SU-DHL-6 (cell line): ENCODE measurements around the gene ZP2.

Source experiments
- H2AFZ ChIP-seq: fragments of 200-600 bp; sonication (generic); 2 replicates; pipeline ENCODE4 v1.6.1; 2014; ENCODE audit warnings: low read depth, mild to moderate bottlenecking, moderate library complexity, mixed read lengths, antibody characterized with exemption, low read length; ENCODE audit not compliant: severe bottlenecking
- H3F3A ChIP-seq: fragments of 200-600 bp; shearing (Covaris generic); 2 replicates; pipeline ENCODE4 v1.6.0; 2016; ENCODE audit warnings: antibody characterized with exemption, mild to moderate bottlenecking; ENCODE audit not compliant: insufficient read depth
- H3K27ac ChIP-seq: fragments of 200-600 bp; sonication (generic); 2 replicates; pipeline ENCODE4 v1.5.1; 2016; ENCODE audit warnings: low read depth, mild to moderate bottlenecking, low read length, moderate library complexity, mixed read lengths
- H3K27me3 ChIP-seq: fragments of 200-600 bp; sonication (generic), shearing (Covaris generic); 2 replicates; pipeline ENCODE4 v1.6.0; 2014; ENCODE audit warnings: mild to moderate bottlenecking, low read length
- H3K36me3 ChIP-seq: fragments of 200-600 bp; sonication (generic); 2 replicates; pipeline ENCODE4 v1.6.1; 2014; ENCODE audit warnings: mild to moderate bottlenecking, low read length, mixed read lengths
- H3K4me2 ChIP-seq: fragments of 300-600, 200-600 bp; shearing (Covaris generic), sonication (generic); 2 replicates; pipeline ENCODE4 v1.6.0; 2014; ENCODE audit warnings: low read length, low read depth, mild to moderate bottlenecking; ENCODE audit not compliant: poor library complexity, severe bottlenecking
- H3K4me3 ChIP-seq: fragments of 200-600 bp; sonication (generic); 2 replicates; pipeline ENCODE4 v1.5.1; 2014; ENCODE audit warnings: antibody characterized with exemption, low read length, mild to moderate bottlenecking, mixed read lengths; ENCODE audit not compliant: insufficient read depth, poor library complexity, severe bottlenecking
- H3K79me2 ChIP-seq: fragments of 200-600 bp; sonication (generic); 2 replicates; pipeline ENCODE4 v1.6.1; 2014; ENCODE audit warnings: mild to moderate bottlenecking, low read length, moderate library complexity; ENCODE audit not compliant: insufficient read depth
- H3K9ac ChIP-seq: fragments of 200-600 bp; sonication (generic); 2 replicates; pipeline ENCODE4 v1.7.0; 2014; ENCODE audit warnings: mild to moderate bottlenecking, low read length
- H3K9me2 ChIP-seq: fragments of 200-600 bp; sonication (generic); replicated peaks from 2 replicates; pipeline ENCODE4 v1.6.1; 2014; ENCODE audit warnings: low read length; ENCODE audit not compliant: insufficient read depth
- H3K9me3 ChIP-seq: fragments of 200-600 bp; sonication (generic); 2 replicates; pipeline ENCODE4 v1.6.1; 2014; ENCODE audit warnings: low read length, mixed read lengths; ENCODE audit not compliant: insufficient read depth
- H4K20me1 ChIP-seq: fragments of 200-600 bp; sonication (generic); 2 replicates; pipeline ENCODE4 v1.6.1; 2014; ENCODE audit warnings: low read depth, mild to moderate bottlenecking, antibody characterized with exemption, low read length, moderate library complexity, mixed read lengths
- CTCF ChIP-seq: fragments of 200-600 bp; sonication (generic); IDR thresholded peaks from one replicate; pipeline ENCODE4 v1.5.1; 2017; ENCODE audit warnings: antibody characterized with exemption, mild to moderate bottlenecking, low read length, moderate library complexity; ENCODE audit not compliant: insufficient read depth, poor library complexity, severe bottlenecking
- EZH2phosphoT487 ChIP-seq: fragments of 200-600 bp; sonication (generic), shearing (Covaris generic); conservative IDR thresholded peaks from 2 replicates; pipeline ENCODE4 v1.6.1; 2018; ENCODE audit warnings: mild to moderate bottlenecking, antibody characterized with exemption, low read length, moderate library complexity, mixed read lengths

ZP2 gene

GRCh38 chr16:21190013-21190412 is 21.4 kb downstream of the ZP2 start:
- no peak for TF ChIP-seq CTCF
- TF ChIP-seq EZH2phosphoT487: no peak
- H3K27ac ChIP-seq: no peak overlapping the region

GRCh38 chr16:21189311-21189710 is 22.1 kb downstream of the ZP2 start:
- no peaks in the 10 kb centered on the region for H3K36me3 ChIP-seq
- H3K9me3 ChIP-seq: no peaks in the 10 kb centered on the region
- no peak overlapping the region for H3K4me2 ChIP-seq
- no peaks in the 10 kb centered on the region for H4K20me1 ChIP-seq
- no peaks in the 10 kb centered on the region for H3K79me2 ChIP-seq
- no peak overlapping the region for H2AFZ ChIP-seq
- no peak overlapping the region for H3K9ac ChIP-seq
- H3K4me3 ChIP-seq: no peak overlapping the region
- no peaks in the 10 kb centered on the region for H3K9me2 ChIP-seq
- no peaks in the 10 kb centered on the region for H3K27me3 ChIP-seq
- H3F3A ChIP-seq: no peaks in the 10 kb centered on the region
- H3K27ac ChIP-seq: no peak overlapping the region
- TF ChIP-seq CTCF (no peak), EZH2phosphoT487 (no peak)

More at GRCh38 chr16:21190013-21190412, 21.4 kb downstream of the ZP2 start:
- Histone ChIP-seq H3F3A (no peaks in the 10 kb centered on the region), H3K4me3 (no peak overlapping the region), H3K9ac (no peak overlapping the region), H3K9me3 (no peaks in the 10 kb centered on the region), H3K27me3 (no peaks in the 10 kb centered on the region), H2AFZ (no peak overlapping the region), H4K20me1 (no peaks in the 10 kb centered on the region), H3K79me2 (no peaks in the 10 kb centered on the region), H3K4me2 (no peak overlapping the region), H3K36me3 (no peaks in the 10 kb centered on the region), H3K9me2 (no peaks in the 10 kb centered on the region)

GRCh38 chr16:21186326-21186691 is 25.1 kb downstream of the ZP2 start:
- Histone ChIP-seq H3K9ac (no peak overlapping the region), H3K9me3 (no peaks in the 10 kb centered on the region), H3K27ac (no peak overlapping the region), H3K79me2 (no peaks in the 10 kb centered on the region), H3K36me3 (no peaks in the 10 kb centered on the region), H4K20me1 (no peaks in the 10 kb centered on the region), H3F3A (no peaks in the 10 kb centered on the region), H2AFZ (no peak overlapping the region), H3K4me2 (no peak overlapping the region), H3K9me2 (no peaks in the 10 kb centered on the region), H3K27me3 (no peaks in the 10 kb centered on the region), H3K4me3 (no peak overlapping the region)
- no peak for TF ChIP-seq EZH2phosphoT487
- no peak for TF ChIP-seq CTCF
